Body of pancreas (tissue), 4 donors: ENCODE measurements around the gene GREB1. TPM values are rescaled to one million over a fixed set of nuclear protein-coding genes. Genes with fewer than 3 reads are reported as not detected.

Experiments used
- ATAC-seq: fragments of 150-250 bp; one replicate; pipeline ENCODE4 v1.9.1; 2016
- DNase-seq, 4 donors: peaks; one replicate each; pipeline ENCODE4 v3.0.0-alpha.2; 2019
- H3K27ac ChIP-seq, 4 donors: fragments of 200-600 bp; sonication (generic); 1 replicate in 3 of 4; 2 replicates in 1 of 4; pipeline versions ENCODE4 v1.5.1 to v1.6.1; 2016 to 2019; ENCODE audit warnings: mild to moderate bottlenecking in 1 of 4, mixed read lengths in 1 of 4, moderate library complexity in 1 of 4
- H3K27me3 ChIP-seq, 2 donors: fragments of 200-600 bp; sonication (generic); one replicate each; pipeline ENCODE4 v1.6.0; 2016; ENCODE audit warnings: mild to moderate bottlenecking in 1 of 2
- H3K36me3 ChIP-seq, 2 donors: fragments of 200-600 bp; sonication (generic); replicated peaks in 1 of 2; 2 replicates each; pipeline ENCODE4 v1.5.1; 2016; ENCODE audit warnings: low read depth in 2 of 2; ENCODE audit not compliant: insufficient read depth in 1 of 2
- H3K4me1 ChIP-seq: fragments of 200-600 bp; sonication (generic); one replicate; pipeline ENCODE4 v1.6.0; 2016
- H3K4me3 ChIP-seq, 2 donors: fragments of 200-600 bp; sonication (generic); 1 replicate in 1 of 2; 2 replicates in 1 of 2; pipeline ENCODE4 v1.5.1; 2016 to 2019
- H3K9me3 ChIP-seq, 3 donors: fragments of 200-600 bp; sonication (generic); 1 replicate in 2 of 3; 2 replicates in 1 of 3; pipeline ENCODE4 v1.5.1; 2016
- CTCF ChIP-seq, 7 experiments: fragments of 450-650 bp in 4 of 7; fragments of 200-600 bp in 3 of 7; sonication (generic) in 3 of 7; IDR thresholded peaks; one replicate each; pipeline ENCODE4 v1.5.1; 2016 to 2019; ENCODE audit warnings: antibody characterized with exemption in 7 of 7
- POLR2A ChIP-seq, 3 donors: fragments of 450-650 bp; IDR thresholded peaks; one replicate each; pipeline ENCODE4 v1.6.1; 2016; ENCODE audit warnings: antibody characterized with exemption in 3 of 3, mild to moderate bottlenecking in 2 of 3
- WGBS, 2 donors: methylation state at CpG; one replicate each; pipeline ENCODE4 v1.1.5; 2017; 5-methylcytosine and 5-hydroxymethylcytosine counted together
- intact Hi-C: fragments of 100-400 bp; cut with DNase I; formaldehyde crosslinking; loops from one replicate; pipeline ENCODE4 v1.15.1; 2023
- total RNA-seq, 2 donors: library from RNA; depleted of rRNA; stranded (reverse); fragments of >200 nt; gene quantifications; one replicate each; pipeline ENCODE4 v1.1.0, GENCODE V29; 2016

The GREB1 gene
- total RNA-seq, 2 donors from 2014 or later, result 10.4 to 19.8 TPM

DNA sequence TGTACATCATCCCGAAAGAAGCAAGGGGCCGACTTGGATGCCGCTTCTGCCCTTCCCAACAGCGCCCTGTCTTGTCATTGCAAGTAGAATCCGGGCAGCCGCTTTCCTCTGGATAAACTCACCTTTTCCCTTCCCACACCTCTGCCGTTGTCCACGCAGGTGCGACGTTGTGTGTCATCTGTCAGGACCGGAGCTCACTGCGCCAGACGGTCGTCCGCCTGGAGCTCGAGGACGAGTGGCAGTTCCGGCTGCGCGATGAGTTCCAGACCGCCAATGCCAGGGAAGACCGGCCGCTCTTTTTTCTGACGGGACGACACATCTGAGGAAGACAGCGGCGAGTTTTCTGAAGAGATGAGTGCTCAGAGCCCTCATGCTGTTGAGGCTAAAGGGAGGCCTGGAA, 106.3 kb downstream of the GREB1 start:
- no peak for DNase-seq
- Histone ChIP-seq H3K36me3 (no peaks in the 10 kb centered on the region), H3K4me3 (no peak overlapping the region), H3K27me3 (no peaks in the 10 kb centered on the region), H3K27ac (no peak overlapping the region), H3K9me3 (no peaks in the 10 kb centered on the region), H3K4me1 (no peaks in the 10 kb centered on the region)
- ATAC-seq, result no peak
- TF ChIP-seq POLR2A (IDR thresholded peaks at IDR 0.05), result no peak
- no peak for TF ChIP-seq CTCF (IDR thresholded peaks at IDR 0.05)
- WGBS, 2 donors, result 92 to 93% methylated on average over 27 of the region's 27 CpGs
- intact Hi-C loops, result no loop called here

DNA sequence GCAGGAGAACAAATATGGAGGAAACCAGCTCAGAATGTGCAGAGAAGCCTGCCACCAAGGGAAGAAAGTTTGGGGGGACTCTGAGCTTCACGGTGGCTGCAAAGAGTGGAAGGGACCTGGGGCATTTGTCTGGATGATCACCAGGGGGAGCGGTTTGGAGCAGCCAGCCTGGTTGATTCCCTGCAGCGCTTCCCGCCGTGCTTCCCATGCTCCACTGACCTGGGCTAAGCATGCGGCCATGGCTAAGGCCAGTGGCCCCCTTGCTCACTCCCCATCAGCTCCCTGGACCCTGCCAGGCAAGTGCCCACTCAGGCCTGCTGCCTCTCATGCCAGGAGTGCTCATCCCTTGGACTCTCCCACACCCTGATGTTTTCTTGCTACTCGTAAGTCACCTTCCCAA, 109.1 kb downstream of the GREB1 start:
- Histone ChIP-seq H3K4me3 (no peak overlapping the region), H3K4me1 (no peaks in the 10 kb centered on the region), H3K9me3 (no peaks in the 10 kb centered on the region), H3K27ac (no peak overlapping the region), H3K36me3 (no peaks in the 10 kb centered on the region), H3K27me3 (no peaks in the 10 kb centered on the region)
- intact Hi-C loops, result no loop called here
- ATAC-seq (no peak), DNase-seq (no peak)
- no peak for TF ChIP-seq CTCF (IDR thresholded peaks at IDR 0.05)
- no peak for TF ChIP-seq POLR2A (IDR thresholded peaks at IDR 0.05)
- WGBS, 2 donors, result 78 to 83% methylated on average over 7 of the region's 7 CpGs

DNA sequence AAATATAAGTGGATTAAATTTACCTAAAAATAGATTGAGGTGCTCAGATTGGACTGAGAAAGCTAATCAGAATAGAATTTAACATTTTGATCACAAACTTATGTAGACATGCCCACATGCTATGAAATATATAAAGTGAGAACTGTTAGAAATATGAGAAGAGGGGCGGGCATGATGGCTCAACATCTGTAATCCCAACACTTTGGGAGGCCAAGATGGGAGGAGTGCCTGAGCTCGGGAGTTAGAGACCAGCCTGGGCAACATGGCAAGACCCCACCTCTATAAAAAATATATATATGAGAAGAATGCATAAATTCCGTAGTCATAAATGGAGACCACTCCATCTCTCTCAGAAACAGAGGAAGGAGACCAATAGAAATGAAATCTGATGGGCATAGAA, 110.4 kb downstream of the GREB1 start:
- no peak for ATAC-seq
- no peak for DNase-seq
- WGBS, 2 donors, result 85 to 86% methylated on average over 3 of the region's 3 CpGs
- no peaks in the 10 kb centered on the region for H3K36me3 ChIP-seq
- no peak overlapping the region for H3K27ac ChIP-seq
- H3K4me1 ChIP-seq, result no peaks in the 10 kb centered on the region
- H3K9me3 ChIP-seq, result no peaks in the 10 kb centered on the region
- intact Hi-C loops, result no loop called here
- no peak overlapping the region for H3K4me3 ChIP-seq
- H3K27me3 ChIP-seq, result no peaks in the 10 kb centered on the region
- TF ChIP-seq POLR2A (IDR thresholded peaks at IDR 0.05), result no peak
- TF ChIP-seq CTCF (IDR thresholded peaks at IDR 0.05), result no peak

- Histone ChIP-seq H3K27me3 (no peaks in the 10 kb centered on the region), H3K4me3 (no peak overlapping the region), H3K9me3 (no peaks in the 10 kb centered on the region), H3K27ac (no peak overlapping the region), H3K36me3 (no peaks in the 10 kb centered on the region), H3K4me1 (no peaks in the 10 kb centered on the region)
- intact Hi-C loops, result no loop called here
- TF ChIP-seq CTCF (IDR thresholded peaks at IDR 0.05), result no peak
- TF ChIP-seq POLR2A (IDR thresholded peaks at IDR 0.05), result no peak
- no peak for ATAC-seq
- 91 to 100% methylated on average over 3 of the region's 3 CpGs for WGBS, 2 donors
- no peak for DNase-seq
These were observed 112.7 kb downstream of the GREB1 start for GRCh38 chr2:11646530-11646929.

GRCh38 chr2:11647834-11648600, 114.2 kb downstream of the GREB1 start:
- intact Hi-C loops, result no loop called here
- no peak for ATAC-seq
- Histone ChIP-seq H3K27me3 (no peaks in the 10 kb centered on the region), H3K4me1 (no peaks in the 10 kb centered on the region), H3K4me3 (no peak overlapping the region), H3K27ac (no peak overlapping the region), H3K9me3 (no peaks in the 10 kb centered on the region), H3K36me3 (no peaks in the 10 kb centered on the region)
- TF ChIP-seq POLR2A (IDR thresholded peaks at IDR 0.05) (no peak), CTCF (IDR thresholded peaks at IDR 0.05) (no peak)
- no peak for DNase-seq
- WGBS, 2 donors, result 64 to 67% methylated on average over 7 of the region's 7 CpGs
